HuH-7 (cell line): Measurements from ENCODE around the gene ATM.
A peak's percentile ranks its signal among the peaks of the same experiment; 100 is the strongest.

Source experiments
- DNase-seq: peaks from one replicate; pipeline ENCODE4 v3.0.0; 2011; ENCODE audit warnings: low spot score

Gene ATM, protein sequence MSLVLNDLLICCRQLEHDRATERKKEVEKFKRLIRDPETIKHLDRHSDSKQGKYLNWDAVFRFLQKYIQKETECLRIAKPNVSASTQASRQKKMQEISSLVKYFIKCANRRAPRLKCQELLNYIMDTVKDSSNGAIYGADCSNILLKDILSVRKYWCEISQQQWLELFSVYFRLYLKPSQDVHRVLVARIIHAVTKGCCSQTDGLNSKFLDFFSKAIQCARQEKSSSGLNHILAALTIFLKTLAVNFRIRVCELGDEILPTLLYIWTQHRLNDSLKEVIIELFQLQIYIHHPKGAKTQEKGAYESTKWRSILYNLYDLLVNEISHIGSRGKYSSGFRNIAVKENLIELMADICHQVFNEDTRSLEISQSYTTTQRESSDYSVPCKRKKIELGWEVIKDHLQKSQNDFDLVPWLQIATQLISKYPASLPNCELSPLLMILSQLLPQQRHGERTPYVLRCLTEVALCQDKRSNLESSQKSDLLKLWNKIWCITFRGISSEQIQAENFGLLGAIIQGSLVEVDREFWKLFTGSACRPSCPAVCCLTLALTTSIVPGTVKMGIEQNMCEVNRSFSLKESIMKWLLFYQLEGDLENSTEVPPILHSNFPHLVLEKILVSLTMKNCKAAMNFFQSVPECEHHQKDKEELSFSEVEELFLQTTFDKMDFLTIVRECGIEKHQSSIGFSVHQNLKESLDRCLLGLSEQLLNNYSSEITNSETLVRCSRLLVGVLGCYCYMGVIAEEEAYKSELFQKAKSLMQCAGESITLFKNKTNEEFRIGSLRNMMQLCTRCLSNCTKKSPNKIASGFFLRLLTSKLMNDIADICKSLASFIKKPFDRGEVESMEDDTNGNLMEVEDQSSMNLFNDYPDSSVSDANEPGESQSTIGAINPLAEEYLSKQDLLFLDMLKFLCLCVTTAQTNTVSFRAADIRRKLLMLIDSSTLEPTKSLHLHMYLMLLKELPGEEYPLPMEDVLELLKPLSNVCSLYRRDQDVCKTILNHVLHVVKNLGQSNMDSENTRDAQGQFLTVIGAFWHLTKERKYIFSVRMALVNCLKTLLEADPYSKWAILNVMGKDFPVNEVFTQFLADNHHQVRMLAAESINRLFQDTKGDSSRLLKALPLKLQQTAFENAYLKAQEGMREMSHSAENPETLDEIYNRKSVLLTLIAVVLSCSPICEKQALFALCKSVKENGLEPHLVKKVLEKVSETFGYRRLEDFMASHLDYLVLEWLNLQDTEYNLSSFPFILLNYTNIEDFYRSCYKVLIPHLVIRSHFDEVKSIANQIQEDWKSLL (N-terminal part only)

DNA sequence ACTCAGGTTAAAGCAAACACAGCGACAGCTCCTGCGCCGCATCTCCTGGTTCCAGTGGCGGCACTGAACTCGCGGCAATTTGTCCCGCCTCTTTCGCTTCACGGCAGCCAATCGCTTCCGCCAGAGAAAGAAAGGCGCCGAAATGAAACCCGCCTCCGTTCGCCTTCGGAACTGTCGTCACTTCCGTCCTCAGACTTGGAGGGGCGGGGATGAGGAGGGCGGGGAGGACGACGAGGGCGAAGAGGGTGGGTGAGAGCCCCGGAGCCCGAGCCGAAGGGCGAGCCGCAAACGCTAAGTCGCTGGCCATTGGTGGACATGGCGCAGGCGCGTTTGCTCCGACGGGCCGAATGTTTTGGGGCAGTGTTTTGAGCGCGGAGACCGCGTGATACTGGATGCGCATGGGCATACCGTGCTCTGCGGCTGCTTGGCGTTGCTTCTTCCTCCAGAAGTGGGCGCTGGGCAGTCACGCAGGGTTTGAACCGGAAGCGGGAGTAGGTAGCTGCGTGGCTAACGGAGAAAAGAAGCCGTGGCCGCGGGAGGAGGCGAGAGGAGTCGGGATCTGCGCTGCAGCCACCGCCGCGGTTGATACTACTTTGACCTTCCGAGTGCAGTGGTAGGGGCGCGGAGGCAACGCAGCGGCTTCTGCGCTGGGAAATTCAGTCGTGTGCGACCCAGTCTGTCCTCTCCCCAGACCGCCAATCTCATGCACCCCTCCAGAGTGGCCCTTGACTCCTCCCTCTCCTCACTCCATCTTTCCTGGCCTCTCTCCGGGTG is at the start of gene ATM, which contains the start of gene NPAT:
Gene ATM (plus strand): TSS at position 494 of the 774 bp plus-strand sequence. CDS start 4,558 bp downstream, outside the sequence.
Gene NPAT (minus strand): TSS at position 65 of the 774 bp plus-strand sequence. CDS start 102 bp downstream, outside the sequence.
- peak; percentile 77 for DNase-seq

GRCh38 chr11:108177570-108177969 is 45.3 kb upstream of the ATM start:
- no peak for DNase-seq

DNA sequence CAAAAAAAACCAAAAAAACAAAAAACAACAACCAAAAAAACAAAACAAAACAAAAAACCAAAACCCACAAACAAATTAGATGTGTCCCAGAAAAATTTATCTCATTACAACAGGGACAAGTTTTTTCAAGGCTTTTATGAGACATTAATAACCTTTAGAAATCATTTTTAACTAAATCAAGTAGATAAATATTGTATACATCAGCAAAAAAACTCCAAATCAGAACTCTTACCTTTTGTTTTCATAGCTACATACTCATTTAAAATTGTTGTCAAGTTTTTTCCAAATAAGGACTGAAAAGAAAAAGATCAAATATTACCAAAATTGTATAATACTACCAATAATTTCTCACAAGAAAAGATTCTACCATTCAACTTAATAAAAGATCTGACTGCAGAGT is 29.1 kb upstream of the ATM start:
- DNase-seq, result no peak

DNA sequence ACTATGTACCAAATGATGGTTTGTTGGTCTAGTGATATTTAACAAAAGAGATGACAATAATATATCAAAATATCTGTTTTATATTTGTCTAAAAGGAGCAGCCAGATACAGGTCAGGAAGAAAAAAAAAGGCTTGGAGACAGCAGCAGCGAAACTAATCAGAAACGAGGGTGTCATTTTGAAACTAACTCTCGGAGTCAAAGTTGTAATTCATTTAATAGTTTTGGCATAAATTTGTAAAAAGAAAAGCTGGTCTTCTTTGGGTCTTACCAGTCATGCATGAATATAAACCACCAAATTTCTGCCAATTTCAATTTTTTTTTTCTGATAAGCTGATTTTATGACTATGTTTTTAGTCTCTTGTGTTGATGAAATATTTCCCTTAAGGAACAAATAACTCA is 26.0 kb upstream of the ATM start:
- no peak for DNase-seq

- DNase-seq, result no peak
These were observed 25.5 kb upstream of the ATM start for GRCh38 chr11:108197351-108197750.

DNA sequence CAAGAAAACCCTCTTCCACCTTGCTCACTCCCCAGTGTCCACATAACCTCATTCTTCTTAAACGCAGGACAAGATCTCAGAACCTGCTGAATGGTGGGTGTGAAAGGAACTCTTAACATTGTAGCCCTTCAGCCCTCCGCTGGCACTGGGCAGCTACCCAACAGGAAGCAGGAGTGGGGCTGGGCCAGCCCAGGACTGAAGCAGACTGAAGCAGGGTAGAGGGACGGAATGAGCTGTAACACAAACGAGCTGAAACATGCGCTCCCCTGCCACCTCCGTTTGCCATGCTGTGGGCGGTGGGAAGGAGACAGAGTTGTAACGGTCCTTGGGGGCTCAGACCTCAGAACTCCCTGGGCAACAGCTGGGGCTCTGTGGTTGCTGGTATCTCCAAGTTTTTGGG is 24.0 kb upstream of the ATM start:
- DNase-seq, result no peak

- DNase-seq, result no peak
These were observed 23.2 kb upstream of the ATM start for GRCh38 chr11:108199446-108200321.

DNA sequence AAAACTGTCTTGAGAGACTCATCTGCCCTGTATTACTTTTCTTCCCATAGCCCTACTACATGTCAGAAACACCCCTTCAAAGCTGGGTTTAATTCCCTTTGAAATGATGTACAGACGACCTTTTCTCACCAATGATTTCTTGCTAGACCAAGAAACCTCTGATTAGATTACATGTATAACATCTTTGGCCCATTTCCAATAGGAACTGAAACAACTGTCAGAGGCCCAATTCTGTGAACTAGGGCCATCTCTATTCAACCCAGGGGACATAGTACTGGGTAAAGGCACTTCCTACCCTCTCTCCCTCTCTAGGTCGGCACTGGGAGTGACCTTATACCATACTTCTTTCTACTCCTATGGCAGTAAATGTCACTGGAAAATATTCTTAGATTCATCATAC is 19.8 kb upstream of the ATM start:
- no peak for DNase-seq

GRCh38 chr11:108204376-108204775 is 18.5 kb upstream of the ATM start:
- DNase-seq, result no peak

GRCh38 chr11:108204929-108205499 is 17.9 kb upstream of the ATM start:
- no peak for DNase-seq

DNA sequence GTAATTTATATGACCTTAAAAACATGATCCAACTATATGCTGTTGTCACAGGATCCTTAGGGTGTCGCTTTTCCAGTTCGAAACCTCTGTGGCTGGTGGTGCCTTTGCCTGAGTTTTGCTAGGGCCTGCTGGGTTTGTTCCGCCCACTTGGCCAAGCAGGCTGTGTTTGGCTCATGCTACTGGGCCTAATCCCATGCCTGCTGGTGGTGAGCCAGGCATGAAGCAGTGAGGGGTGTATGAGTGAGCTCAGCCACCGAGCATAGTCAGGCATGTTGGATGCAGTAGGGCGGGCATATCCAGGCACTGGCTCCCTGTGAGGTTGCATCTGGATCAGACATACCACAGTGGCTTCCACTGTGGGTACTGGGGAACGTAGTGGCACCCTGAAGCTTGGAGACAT is 16.7 kb upstream of the ATM start:
- DNase-seq, result no peak

DNA sequence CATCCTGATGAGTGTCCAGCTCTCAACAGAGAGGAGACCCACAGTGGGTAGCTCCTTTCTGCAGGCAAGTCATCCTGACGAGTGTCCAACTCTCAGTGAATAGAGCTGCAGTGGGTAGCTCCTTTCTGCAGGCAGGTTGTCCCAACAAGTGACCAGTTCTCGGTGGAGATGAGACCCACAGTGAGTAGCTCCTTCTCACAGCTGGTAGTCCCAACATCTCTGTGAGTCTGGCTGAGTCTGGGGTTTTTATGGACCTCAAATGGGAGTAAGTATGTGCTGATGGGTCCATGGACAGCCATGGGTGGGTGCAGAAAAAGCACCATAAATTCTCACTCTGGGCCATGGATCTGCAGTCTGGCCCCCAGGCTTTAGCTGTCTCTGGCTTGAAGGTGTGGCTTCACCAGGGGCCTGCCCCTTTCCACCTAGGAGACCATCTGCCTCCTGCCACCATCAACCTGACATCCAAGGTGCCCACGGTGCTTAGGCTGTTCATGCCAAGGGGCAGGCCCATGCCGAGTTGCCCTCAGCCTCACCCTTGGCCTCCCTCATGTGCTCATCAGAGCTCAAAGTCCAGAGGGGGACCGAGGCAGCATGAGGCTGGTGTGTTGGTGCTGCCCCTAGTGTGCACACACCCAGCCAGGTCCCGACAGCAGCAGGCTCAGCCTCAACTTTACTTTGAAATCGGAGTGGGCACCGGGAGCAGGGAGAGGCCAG is 15.7 kb upstream of the ATM start:
- DNase-seq, result no peak

- no peak for DNase-seq
These were observed 15.2 kb upstream of the ATM start for GRCh38 chr11:108207683-108208060.

DNA sequence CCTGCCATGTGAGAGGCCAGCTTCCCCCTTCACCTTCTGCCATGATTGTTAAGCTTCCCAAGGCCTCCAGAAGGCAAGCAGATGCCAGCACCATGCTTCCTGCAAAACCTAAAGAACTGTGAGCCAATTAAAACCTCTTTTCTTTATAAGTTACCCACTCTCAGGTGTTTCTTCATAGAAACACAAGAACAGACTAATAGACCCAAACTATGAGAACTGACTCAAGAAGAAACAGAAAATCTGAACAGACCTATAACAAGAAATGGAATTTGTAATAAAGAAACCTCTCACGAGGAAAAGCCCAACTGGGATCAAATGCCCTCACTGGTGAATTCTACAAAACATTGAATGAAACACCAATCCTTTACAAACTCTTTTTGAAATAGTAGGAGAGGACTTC is 12.4 kb upstream of the ATM start:
- no peak for DNase-seq

DNA sequence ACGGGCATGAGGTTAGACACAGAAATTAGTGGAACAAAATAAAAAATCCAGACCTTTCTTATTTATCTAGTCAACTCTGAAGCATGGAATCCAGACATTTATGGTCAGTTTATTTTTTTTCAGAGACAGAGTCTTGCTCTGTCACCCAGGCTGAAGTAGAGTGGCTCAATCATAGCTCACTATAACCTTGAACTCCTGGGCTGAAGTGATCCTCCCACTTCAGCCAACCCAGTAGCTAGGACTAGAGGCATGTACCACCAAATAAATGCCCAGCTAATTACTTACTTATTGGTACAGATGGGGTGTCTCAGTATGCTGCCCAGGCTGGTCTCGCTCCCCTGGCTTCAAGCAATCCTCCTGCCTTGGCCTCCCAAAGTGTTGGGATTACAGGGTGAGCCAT is 9.1 kb upstream of the ATM start:
- DNase-seq, result no peak

- no peak for DNase-seq
These were observed 5.9 kb upstream of the ATM start for GRCh38 chr11:108216988-108217387.

GRCh38 chr11:108218455-108218854 is 4.4 kb upstream of the ATM start:
- no peak for DNase-seq

GRCh38 chr11:108218912-108219783 is 3.7 kb upstream of the ATM start:
- DNase-seq, result no peak
